Esophagus muscularis mucosa (tissue), 3 donors: ENCODE results near the gene LRRC41.
"Not testable (repeated sequence)": the region's sequence is repeated elsewhere in the genome, so short reads cannot be mapped to it uniquely, and the experiment has no call there.

ENCODE experiments used
- CTCF ChIP-seq, 3 experiments: fragments of 200-600 bp in 2 of 3; fragments of 450-650 bp in 1 of 3; sonication (generic) in 2 of 3; IDR thresholded peaks; one replicate each; pipeline ENCODE4 v1.5.1; 2017 to 2019; ENCODE audit warnings: antibody characterized with exemption in 3 of 3, mild to moderate bottlenecking in 2 of 3, moderate library complexity in 1 of 3
- POLR2AphosphoS5 ChIP-seq, 2 donors: sonication (generic); formaldehyde crosslinking; IDR thresholded peaks; one replicate each; pipeline ENCODE4 v1.6.1; 2017; ENCODE audit warnings: antibody characterized with exemption in 2 of 2

GRCh38 chr1:46337409-46337808 is 34.0 kb upstream of the LRRC41 start:
- TF ChIP-seq CTCF, POLR2AphosphoS5 (IDR thresholded peaks at IDR 0.05): not testable (repeated sequence)
